GM18498 (cell line): ENCODE measurements around the gene XG.
"Not testable (repeated sequence)": the region's sequence is repeated elsewhere in the genome, so short reads cannot be mapped to it uniquely, and the experiment has no call there.

Experiments used
- ATAC-seq: cut with Tn5 transposase; IDR thresholded peaks from one replicate; pipeline ENCODE4 v1.9.1; 2021; ENCODE audit warnings: mild to moderate bottlenecking, moderate library complexity; ENCODE audit not compliant: unreplicated experiment

Gene XG

DNA sequence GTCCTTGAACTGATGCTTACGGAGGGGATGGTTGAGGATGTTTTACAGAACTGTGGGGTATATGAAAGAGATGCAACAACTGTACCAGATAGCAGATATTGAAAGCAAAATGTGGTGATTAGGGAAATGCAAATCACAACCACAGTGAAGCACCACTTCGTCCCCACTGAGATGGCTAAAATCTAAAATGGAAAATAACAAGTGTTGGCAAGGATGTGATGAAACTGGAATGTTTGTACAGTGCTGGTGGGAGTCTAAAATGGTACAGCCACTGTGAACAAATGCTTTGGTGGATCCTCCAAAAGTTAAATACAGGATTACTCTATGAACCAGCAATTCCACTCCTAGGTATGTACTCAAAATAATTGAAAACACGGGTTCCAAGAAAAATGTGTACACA is 22.9 kb downstream of the XG start:
- ATAC-seq, result no peak

- peak; percentile 72 for ATAC-seq
Measured at GRCh38 chrX:2780472-2781225, 28.8 kb downstream of the XG start.

- ATAC-seq, result no peak
Measured at GRCh38 chrX:2781226-2781571, 29.4 kb downstream of the XG start.

DNA sequence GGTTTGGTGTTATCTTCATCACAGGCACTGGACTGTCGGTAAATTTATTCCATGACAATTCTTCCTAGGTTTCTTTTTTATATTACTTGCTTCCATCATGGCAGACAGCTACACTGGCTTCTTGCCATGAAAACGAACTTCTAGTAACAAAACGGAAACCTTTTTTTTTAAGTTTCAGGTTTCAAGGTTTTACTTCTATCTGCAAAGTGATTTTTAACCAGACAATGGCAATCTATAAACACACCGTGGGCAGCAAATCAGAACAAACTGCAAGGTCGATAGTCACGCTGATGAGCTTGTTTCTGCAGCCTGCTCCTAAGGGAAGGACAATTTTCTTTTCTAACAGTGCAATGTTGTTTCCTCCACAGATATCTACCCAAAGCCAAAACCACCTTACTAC is 29.9 kb downstream of the XG start:
- ATAC-seq, result peak; percentile 63

- no peak for ATAC-seq
Measured at GRCh38 chrX:2782171-2782570, 30.3 kb downstream of the XG start.

DNA sequence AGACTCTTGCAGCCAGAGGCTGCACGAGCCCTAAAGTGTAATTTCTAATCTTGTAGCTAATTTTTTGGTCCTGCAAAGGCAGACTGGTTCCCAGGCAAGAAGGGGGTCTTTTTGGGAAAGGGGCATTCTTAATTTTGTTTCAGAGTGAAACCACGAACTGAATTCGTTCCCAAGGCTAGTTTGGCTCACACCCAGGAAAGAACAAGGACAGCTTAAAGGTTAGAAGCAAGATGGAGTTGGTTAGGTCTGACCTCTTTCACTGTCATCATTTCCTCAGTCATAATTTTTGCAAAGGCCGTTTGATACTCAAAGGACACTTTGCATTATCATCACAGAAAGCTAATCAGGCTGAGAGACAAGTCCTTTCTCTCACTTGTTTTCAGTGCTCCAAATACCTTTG is 30.9 kb downstream of the XG start:
- ATAC-seq, result no peak

- no peak for ATAC-seq
Measured at GRCh38 chrX:2784026-2784425, 32.2 kb downstream of the XG start.

- ATAC-seq, result no peak
Measured at GRCh38 chrX:2785538-2785937, 33.7 kb downstream of the XG start.

GRCh38 chrX:2788980-2789379 is 37.1 kb downstream of the XG start:
- ATAC-seq, result no peak

GRCh38 chrX:2789569-2789968 is 37.7 kb downstream of the XG start:
- ATAC-seq, result no peak

GRCh38 chrX:2793752-2794151 is 41.9 kb downstream of the XG start:
- no peak for ATAC-seq

GRCh38 chrX:2794336-2794735 is 42.5 kb downstream of the XG start:
- no peak for ATAC-seq

- ATAC-seq, result not testable (repeated sequence)
Measured at GRCh38 chrX:2796808-2797207, 45.0 kb downstream of the XG start.

- ATAC-seq, result no peak
Measured at GRCh38 chrX:2799369-2799768, 47.5 kb downstream of the XG start.

DNA sequence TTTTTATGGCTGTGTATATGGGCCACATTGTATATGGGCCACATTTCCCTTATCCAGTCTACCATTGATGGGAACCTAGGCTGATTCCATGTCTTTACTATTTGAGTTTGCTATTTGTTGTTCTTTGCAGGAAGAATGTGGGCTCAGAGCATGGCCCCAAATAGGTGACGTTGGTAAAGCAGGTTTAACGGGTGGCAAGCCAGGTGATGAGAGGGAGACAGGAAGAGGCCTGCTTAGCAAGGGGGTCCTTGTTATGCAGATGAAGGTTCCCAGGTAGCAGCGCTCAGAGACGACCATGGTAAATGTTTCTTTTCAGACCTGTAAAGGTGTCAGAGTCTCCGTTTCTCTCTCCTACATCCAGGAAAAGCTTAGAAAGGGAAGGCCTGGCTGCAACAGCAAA is 48.1 kb downstream of the XG start:
- not testable (repeated sequence) for ATAC-seq

GRCh38 chrX:2801223-2801622 is 49.4 kb downstream of the XG start:
- ATAC-seq, result no peak

DNA sequence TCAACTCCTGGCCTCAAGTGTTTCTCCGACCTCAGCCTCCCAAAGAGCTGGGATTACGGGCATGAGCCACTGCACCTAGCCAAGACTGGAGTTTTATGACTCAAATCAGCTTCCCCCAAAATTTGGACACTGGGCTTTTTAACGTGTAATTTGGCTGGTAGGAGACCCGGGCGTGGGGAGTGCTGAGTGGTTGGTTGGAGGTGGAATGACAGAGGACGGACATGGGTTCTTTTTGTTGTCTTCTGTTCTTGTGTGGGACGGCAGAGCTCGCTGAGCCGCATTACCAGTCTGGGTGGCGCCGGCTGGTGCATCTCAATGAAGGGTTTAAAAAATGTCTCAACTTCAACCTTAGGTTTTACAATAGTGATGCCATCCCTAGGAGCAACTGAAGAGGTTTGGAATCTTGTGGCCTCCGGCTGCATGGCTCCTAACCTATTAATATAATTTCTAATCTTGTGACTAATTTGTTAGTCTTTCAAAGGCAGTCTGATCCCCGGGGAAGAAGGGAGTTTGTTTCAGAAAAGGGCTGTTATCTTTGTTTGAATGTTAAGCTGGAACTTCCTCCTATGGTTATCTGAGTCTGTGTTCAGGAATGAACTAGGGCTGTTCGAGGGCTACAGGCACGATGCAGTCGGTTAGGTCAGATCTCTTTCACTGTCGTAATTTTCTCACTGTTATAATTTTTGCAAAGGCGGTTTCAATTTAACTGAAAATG is 50.7 kb downstream of the XG start:
- ATAC-seq, result not testable (repeated sequence)

DNA sequence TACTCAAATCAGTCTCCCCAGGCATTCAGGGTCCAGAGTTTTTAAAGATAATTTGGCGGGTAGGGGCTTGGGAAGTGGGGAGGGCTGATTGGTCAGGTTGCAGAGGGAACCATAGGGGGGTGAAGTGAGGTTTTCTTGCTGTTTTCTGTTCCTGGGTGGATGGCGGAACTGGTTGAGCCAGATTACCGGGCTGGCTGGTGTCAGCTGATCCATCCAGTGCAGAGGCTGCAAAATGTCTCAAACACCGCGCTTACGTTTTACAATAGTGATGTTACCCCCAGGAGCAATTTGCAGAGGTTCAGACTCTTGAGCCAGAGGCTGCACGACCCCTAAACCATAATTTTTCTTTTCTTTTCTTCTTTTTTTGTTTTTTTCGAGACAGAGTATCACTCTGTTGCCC is 51.6 kb downstream of the XG start:
- ATAC-seq, result not testable (repeated sequence)

GRCh38 chrX:2804106-2804843 is 52.4 kb downstream of the XG start:
- not testable (repeated sequence) for ATAC-seq

DNA sequence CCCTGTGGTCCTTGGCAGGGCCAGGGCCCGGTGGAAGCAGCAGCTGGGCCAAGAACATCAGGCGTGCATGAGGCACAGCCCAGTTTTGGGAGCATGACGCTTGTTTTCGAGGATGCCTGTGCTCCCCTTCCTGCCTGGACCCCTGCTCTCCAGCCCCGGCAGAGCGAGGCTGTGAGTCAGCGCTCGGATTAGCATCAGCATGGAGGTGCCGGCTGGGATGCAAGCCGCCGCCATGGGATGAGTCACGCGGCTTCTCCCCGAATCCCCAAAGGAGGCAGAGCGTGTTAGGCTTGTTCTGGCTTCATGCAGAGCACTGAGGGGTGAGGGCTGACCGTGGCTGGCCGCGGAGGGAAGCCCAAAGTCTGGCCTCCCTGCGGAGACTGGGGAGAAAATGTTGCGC is 53.0 kb downstream of the XG start:
- ATAC-seq, result not testable (repeated sequence)

- ATAC-seq, result no peak
Measured at GRCh38 chrX:2811271-2811670, 59.4 kb downstream of the XG start.
